Anterior cingulate cortex (tissue), 58 donors: ENCODE results near the gene GALNT11.

Source experiments
- DNase-seq, 58 donors: peaks; one replicate each; lab custom pipeline; 2025; lab: John Stamatoyannopoulos, UW

Gene GALNT11

DNA sequence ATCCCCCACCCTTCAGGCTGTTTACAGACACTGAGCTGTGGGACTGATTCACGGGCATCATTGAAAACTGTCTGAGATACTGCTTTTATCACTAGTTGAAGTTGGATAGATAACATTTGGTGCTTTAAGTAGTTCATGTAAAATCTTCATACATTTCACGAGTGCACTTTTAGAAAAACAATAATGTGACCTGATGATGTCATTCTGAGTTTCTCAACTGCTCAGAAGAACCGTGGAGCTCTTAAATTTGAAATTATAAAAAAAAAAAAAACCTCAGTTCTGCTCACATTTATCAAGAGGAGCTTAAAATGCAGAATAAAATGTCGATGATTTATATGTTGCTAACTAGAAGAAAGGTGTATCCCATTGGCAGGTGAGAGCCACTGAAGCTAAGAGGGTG lies 81.5 kb downstream of the GALNT11 start:
- DNase-seq = no peak

DNA sequence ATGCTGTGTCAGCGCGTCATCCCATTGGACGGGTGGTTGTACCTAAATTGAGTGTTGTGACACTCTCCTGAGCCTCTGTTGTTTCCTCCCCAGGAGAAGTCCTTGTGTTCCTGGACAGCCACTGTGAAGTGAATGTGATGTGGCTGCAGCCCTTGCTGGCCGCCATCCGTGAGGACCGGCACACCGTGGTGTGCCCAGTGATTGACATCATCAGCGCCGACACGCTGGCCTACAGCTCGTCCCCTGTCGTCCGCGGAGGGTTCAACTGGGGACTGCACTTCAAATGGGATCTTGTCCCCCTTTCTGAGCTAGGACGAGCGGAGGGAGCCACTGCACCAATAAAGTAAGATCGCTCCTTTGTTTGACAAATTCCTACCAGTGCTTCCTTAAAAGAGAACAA lies 82.5 kb downstream of the GALNT11 start:
- DNase-seq = no peak

DNA sequence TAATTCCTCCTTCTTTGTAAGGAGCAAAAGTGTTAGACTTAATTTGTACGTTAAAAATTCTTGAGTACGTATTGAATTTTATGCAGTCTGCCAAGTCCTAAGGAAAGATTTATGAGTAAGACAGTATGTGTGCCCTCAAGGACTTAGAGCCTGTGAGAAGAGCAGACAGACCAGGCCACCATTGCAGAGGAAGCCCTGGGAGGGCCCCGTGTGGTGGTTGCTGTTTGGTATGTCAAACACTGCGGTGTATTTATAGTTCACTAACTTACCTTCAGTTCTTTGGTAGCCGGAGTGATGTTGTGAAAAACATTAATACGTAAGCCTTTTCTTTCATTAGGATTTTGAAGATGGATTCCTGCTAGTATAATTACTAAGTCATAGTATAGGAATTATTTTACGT lies 82.9 kb downstream of the GALNT11 start:
- DNase-seq = no peak

DNA sequence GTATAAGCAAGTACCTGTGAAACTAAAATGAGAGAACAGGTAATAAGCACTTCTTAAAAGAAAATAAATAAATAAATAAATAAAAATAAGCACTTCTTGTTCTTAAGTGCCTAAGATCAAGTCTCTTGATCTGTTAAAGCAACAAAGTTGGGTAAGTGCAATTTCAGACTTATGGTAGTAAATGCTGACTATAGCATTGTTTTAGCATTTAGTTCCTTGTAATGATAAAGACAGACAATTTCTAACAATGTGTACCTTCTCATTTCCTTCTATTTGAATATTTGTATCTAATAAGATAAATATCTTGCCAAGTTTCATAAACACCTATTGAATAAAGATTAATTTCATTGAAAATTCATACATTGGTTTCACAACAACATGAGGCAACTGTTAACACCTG lies 87.4 kb downstream of the GALNT11 start:
- DNase-seq = no peak

DNA sequence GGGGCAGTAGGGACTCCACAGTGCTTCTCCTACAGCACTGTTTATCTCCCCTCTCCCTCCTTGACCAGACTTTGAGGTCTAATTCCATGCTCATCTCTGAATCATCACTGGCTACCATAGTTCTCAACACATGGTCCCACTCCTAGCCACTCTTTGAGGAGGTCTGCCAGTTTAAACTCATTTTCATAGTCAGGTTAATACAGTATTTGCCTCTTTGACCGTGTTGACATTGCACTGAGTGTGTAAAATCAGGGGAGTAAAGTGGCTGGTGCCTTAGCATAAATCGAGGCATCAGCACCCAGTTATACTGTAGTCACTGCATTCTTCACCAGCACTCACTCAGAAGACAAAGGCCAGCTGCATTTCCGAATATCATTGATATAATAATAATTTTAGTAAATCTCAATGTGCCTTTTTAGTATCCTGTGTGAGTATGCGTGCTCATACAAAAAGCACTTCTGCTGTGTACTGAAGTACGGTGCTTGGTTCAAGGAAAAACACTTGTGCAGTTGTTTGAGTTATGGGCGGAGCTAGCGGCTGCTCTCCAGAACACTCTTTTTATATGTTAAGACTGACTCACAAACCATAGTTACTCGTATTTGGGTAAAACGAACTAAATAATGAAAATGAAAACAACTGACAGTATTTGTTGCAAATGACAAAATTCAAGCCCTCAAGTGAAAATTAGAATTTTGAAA lies 89.7 kb downstream of the GALNT11 start:
- no peak for DNase-seq

DNA sequence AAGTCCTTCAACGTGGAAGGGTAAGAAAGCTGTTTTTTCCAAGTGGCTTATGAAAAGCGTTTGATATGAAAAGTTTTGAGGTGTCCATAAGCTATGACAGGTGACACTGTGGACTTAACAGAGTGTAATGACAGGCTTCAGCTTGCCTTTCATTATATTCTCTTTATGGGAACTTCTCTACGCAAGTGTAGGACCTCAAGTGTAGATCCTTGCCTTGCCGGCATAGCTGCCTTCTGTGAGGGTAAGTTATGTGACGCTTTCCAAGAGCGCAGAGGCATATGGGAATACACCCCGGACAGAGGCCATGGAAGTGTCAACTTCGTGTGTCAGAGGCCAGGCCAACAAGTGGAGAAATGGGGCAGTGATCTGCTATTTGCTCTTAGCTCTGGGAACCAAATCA lies 91.9 kb downstream of the GALNT11 start:
- DNase-seq = no peak

DNA sequence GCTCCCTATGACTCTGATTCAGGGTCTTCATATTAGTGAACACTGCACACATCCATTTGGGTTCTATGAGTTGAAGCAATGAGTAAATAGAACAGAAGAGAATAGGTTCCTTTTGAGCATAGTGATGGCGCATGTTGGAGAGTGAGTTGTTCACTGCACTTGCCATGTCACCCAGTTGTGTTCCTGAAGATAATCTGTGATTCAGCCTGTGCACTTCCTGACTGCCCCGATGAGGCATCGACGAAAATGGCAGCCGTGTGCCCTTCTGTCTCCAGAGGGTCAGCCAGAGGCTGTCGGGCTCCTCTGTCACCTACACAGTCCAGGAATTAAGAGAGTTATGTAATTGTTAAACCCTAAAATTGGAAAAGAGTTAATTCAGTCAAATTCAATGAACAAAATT lies 94.7 kb downstream of the GALNT11 start:
- DNase-seq = no peak

DNA sequence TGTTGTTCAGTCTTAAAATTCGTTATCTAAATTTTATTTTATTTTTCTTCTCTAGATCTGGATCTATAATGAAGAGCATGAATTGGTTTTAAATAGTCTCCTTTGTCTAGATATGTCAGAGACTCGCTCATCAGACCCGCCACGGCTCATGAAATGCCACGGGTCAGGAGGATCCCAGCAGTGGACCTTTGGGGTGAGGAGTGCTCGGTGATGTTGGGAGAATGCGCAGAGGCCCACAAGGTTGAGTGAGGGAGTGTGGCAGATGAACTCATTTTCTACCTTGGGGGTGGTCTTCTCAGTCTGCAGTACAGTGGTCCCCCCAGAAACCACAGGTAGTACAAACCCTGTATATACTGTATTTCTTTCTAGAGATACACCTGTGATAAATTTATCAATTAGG lies 95.3 kb downstream of the GALNT11 start:
- DNase-seq = no peak

DNA sequence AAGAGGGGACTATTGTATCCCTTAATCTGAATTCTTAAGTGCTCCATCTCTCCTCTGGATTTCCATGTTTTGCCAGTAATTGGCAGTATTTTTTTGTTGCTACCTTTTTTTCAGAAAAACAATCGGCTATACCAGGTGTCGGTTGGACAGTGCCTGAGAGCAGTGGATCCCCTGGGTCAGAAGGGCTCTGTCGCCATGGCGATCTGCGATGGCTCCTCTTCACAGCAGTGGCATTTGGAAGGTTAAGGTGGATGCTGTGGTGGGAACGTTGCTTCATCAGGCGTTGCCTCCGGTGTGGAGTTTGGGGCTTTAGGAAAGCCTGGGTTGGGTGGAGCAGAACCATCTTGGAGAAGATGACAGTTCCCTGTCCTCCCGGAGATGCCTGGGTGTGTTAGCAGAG lies 96.0 kb downstream of the GALNT11 start:
- DNase-seq = no peak

DNA sequence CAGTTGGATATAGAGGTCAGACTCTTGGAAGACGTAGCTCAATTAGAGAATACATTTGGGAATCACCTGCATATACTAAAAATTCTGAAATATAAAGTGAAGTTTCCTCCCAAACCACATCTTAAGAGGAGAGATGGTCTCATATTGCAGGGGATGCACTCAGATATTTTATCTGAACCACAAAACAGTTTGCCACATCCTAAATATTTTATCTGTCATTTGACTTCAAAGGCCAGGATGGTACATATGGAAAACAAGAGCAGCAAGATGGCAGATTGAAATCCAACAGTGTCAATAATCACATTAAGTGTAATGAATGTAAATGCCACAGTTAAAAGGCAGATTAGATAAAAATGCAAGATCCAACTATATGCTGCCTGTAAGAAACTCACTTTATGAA lies 97.1 kb downstream of the GALNT11 start:
- no peak for DNase-seq

DNA sequence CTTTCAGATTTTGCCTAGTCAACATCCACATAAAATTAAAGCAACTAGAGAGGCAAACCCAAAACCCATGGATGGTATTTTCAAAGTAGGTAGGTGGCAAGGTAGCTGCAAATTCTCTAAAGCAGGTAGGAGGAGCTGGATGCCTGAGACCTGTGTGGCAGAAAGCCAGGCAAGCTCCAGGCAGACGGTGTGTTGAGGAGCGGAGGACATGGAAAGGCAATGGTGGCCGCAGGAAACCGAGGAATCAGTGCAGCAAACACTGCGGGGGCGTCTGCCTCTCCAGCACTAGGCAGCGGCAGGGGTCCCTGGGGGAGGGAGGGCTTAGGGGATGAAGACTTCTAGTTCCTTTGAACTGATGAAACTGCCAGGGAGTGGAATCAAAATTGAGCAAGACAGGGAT lies 101.3 kb downstream of the GALNT11 start:
- DNase-seq = no peak

DNA sequence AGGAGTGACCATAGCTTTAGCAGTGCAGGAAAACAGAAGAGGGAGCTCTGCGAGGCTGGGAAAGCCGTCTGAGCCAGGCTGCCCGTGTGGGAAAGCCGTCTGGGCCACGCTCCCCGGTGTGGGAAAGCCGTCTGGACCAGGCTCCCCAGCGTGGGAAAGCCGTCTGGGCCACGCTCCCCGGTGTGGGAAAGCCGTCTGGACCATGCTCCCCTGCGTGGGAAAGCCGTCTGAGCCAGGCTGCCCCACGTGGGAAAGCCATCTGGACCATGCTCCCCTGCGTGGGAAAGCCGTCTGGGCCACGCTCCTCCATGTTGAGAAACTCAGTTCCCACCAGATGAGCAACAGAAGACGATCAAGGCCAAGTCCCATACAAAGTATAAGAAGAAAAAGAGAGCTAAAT lies 101.8 kb downstream of the GALNT11 start:
- DNase-seq = no peak

DNA sequence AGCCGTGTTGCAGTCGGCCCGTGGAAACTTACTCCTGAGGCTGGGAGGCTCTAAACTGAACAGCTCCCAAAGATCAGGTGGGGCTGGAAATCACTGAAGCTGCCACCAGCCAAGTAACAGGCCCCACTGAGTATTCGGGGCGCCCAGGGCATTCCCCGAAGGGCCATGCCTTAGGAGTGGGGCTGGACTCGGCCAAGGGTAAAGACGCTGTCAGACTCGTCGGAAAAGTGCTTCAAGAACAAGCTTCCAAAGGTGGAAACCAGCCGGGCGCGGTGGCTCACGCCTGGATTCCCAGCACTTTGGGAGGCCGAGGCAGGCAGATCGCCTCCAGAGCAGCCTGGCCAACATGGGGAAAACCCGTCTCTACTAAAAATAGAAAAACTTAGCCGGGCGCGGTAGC lies 102.8 kb downstream of the GALNT11 start:
- no peak for DNase-seq

DNA sequence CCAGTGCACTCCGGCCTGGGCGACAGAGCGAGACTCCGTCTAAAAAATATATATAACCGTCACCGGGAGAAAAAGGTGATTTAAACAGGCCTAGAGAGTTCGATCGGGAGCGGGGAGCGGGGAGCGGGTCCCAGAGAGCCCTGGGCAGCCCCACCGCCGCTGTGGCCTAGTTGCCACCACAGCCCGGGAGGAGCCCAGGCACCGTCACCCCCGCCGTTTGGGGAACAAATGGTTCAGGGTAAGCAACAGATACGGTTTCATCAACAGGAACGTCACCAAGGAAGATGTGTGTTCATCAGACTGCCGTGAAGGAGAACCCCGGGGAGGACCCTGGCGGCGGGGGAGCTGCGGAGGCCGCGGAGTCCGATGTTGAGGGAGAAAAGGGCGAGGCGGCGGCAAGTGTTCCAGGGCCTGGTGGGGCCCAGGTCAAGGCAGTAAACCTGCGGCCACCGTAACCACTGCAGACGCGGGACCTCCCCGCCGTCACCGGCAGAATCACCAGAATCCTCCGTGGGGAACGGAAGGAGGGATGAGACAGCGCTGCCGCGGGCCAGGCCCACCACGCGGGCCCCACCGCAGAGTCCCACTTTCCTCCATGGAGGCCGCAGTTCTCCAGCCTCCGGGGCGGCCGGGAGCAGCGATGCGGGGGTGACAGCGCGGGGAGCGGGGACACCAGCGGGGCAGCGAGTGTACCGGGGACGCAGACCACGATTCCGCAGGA lies 103.4 kb downstream of the GALNT11 start:
- DNase-seq = no peak

DNA sequence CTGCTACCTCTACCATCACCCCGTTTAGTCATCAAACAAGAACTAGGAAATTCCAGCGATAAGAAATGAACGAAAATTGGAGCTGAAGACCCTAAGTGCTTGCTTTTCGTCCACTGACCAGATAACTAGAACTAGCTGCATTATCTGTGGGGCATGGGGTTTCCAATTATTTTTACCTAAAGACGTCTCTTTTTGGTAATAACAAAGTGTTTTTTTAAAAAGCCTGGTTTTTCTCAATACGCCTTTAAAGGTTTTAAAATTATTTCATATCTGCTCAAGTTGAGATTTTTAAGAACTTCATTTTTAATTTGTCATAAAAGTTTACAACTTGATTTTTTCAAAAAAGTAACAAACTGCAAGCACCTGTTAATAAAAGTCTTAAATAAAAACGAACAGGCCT lies 104.2 kb downstream of the GALNT11 start:
- DNase-seq = no peak

DNA sequence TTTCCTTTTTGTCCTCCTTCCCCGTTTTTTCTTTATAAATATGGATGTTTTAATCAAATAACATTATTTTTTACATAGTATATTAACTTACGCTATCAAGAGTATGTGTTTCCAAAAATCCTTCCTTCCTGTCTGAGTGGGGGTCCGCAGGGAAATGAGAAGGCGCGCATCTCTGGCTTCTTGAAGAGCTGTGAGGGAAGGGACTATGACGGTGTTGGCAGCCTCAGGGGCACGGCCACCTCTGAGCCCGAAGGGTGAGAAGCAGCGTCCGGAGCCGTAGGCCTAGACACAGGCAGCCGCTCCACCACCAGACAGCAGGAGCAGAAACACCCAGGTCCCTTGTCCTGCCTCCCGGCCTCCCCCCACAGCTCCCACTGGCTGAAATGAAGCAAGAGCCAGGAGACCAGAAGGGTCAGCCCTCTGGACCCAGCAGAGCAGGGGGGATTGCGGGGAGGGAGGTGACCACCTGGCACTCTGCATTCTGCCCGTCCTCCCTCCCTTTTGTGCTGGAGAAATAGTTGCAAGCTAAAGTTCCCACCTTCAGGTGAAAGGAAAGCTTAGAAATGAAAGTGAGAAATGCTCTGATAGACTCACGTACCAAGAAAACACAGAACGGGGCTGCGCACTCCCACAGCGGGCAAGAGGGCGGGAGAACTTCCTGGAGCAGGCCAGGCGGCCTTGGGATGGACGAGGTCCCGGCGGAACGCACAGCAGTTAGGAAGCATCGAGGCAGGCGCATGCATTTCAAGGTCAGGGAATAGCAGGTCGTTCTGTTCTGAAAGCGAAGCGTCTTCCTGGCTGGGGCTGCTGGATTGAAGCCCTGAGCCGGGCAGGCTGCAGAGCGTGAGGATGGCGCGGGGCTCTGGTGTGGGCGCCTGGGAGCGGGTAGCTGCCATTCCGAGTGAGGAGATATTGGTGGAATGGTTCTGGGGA lies 105.5 kb downstream of the GALNT11 start:
- DNase-seq = no peak

DNA sequence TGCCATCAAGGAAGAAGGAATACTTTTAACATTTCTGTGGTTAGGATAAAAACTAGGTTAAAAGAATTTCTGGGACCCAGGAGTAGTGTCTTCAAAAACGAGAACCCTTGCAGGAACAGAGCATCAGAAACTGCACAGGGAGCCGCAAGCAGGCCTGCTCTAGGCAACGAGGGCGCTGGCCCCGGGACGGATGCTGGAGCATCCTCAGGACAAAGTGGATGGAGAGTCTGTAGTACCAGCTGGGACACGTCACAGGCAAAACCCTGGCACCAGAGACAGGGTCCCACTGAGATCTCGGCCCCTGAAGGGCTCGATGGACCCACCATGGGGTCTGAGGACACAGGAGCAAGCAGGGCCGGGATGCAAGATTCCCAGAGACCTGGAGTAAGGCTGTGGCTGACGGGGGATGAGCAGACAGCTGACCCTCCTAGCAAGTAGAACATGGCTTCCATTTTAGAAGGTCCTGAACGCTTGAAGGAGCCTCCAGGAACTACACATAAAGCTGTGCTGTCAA lies 106.6 kb downstream of the GALNT11 start:
- no peak for DNase-seq

DNA sequence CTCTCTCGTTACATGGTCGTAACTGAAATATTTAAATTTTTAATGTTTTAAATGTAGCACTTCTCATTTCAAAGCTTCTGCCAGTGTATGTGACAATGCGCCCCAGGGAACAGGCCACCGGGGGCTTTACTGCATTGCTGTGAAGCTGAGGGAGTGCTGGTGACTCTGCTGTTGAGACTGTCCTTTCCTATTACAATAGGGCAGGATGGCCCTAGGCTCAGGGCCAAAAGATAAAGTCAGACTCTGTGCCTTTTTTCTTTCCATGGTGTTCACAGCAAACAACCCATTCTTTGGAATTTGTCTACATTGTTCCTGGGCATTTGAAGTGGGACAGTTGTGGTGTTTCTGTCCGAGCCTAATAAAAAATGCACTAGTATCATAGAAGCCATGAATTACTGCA lies 107.3 kb downstream of the GALNT11 start:
- DNase-seq = no peak

DNA sequence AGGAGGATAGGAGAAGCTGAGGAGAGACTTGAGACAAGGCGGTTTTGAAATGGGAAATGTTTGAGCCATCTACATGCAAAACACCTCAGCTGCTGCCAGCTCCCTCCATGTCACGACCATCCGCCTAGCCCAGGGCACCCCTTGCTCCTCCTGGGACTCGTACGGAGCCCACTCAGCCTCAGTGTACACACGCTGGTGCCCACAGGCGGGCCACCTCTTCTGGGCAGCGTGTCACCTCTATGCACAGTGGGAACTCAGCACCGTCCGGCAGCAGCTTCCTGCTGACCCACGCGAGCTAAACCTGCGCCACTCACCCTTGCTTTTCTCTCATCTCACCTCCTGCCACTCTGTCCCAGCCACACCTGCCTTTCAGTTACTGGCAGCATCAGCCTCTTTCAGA lies 108.3 kb downstream of the GALNT11 start:
- DNase-seq = no peak

DNA sequence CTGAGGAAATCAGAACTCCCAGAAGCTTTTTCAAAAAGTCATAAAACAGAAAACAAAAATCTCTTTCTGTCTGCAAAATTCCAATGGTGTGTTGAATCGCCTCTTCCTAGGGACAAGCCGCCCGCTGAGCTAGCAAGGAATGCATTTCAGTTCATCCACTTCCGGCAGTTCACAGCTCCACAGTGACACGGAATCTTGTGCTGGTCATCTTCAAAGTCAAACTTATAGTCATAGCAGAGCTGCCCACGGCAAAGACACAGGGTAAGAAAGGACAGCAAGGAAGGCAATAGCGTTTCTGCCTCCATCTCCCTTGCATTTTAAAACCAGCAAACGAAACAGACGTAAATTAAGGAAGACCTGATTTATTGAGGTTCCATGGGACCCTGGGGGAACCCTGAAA lies 111.2 kb downstream of the GALNT11 start:
- DNase-seq = peak in 1 of 58 donors; percentile 20

DNA sequence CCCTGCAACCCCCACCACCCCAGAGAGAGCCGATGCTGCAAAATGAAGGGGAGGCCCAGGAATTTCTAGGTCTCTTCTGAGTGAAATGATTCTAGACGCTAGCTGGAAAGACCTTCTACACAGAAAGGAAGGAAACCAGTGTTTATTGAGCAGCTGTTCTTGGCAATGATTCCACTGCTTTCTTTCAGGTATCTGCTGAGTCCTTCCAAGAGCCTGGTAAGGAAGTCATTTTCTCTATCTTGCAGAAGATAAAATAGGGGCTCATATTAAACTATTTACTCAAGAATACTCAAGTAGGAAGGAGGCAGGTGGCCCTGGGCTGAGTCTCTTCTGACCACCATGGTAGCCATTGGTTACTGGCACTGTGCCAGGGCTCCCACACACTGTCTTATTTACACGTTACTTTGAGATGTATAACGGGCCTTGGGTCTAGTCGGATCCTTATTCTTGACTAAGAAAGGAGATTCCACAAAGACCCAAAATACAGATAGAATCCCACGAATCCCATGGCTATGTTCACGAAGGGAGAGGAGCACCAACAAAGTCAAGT lies 112.1 kb downstream of the GALNT11 start:
- DNase-seq = peak in 1 of 58 donors; percentile 9
